ENCODE measurements around the gene CDH12.

- TF ChIP-seq SIN3A (IDR thresholded peaks at IDR 0.05; ENCODE audit: borderline replicate concordance, insufficient read depth, low read length) (no peak), TAF1 (IDR thresholded peaks at IDR 0.05; ENCODE audit: borderline replicate concordance, insufficient read depth, low read length) (no peak), REST (IDR thresholded peaks at IDR 0.05; ENCODE audit: insufficient read depth in 1 of 2, low read depth in 2 of 2, low read length in 2 of 2) (no peak), POLR2AphosphoS5 (IDR thresholded peaks at IDR 0.05; ENCODE audit: low read depth, low read length) (no peak), FOXP2 (optimal IDR thresholded peaks at IDR 0.05; ENCODE audit: borderline replicate concordance, extremely low read depth, extremely low read length, insufficient read depth) (no peak)
Observed at GRCh38 chr5:22837803-22838202, 15.3 kb downstream of the CDH12 start.

Data from PFSK-1 (cell line).